Stomach (tissue), 4 donors: Measurements from ENCODE around the gene CNTN1.

Experiments used
- EP300 ChIP-seq: sonication (generic); formaldehyde crosslinking; IDR thresholded peaks from one replicate; pipeline ENCODE4 v1.6.1; 2017; ENCODE audit warnings: antibody characterized with exemption
- POLR2A ChIP-seq, 4 donors: fragments of 450-650 bp; IDR thresholded peaks; one replicate each; pipeline ENCODE4 v1.6.1; 2016; ENCODE audit warnings: antibody characterized with exemption in 4 of 4, control low read depth in 2 of 4, mild to moderate bottlenecking in 1 of 4, moderate library complexity in 1 of 4
- TF ChIP-seq, protein P1 (sequence below), 7 experiments: fragments of 450-650 bp in 4 of 7; fragments of 200-600 bp in 3 of 7; sonication (generic) in 3 of 7; IDR thresholded peaks; one replicate each; pipeline ENCODE4 v1.5.1; 2016 to 2019; ENCODE audit warnings: antibody characterized with exemption in 7 of 7, control low read depth in 2 of 7, mild to moderate bottlenecking in 1 of 7

DNA sequence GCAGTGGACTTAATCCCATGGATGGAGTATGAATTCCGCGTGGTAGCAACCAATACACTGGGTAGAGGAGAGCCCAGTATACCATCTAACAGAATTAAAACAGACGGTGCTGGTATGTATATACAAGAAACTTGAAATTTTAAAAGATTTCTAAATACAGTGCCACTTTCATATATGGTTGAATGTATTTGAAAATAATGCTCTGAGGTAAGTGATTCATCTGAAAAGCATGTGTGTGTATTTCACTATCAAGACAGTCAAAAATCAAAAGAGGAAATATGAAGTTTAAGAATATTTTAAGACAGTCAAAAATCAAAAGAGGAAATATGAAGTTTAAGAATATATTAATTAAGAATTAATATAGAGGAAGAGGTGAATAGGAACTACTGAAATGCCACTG, 300.9 kb downstream of the CNTN1 start:
- TF ChIP-seq, protein P1, sequence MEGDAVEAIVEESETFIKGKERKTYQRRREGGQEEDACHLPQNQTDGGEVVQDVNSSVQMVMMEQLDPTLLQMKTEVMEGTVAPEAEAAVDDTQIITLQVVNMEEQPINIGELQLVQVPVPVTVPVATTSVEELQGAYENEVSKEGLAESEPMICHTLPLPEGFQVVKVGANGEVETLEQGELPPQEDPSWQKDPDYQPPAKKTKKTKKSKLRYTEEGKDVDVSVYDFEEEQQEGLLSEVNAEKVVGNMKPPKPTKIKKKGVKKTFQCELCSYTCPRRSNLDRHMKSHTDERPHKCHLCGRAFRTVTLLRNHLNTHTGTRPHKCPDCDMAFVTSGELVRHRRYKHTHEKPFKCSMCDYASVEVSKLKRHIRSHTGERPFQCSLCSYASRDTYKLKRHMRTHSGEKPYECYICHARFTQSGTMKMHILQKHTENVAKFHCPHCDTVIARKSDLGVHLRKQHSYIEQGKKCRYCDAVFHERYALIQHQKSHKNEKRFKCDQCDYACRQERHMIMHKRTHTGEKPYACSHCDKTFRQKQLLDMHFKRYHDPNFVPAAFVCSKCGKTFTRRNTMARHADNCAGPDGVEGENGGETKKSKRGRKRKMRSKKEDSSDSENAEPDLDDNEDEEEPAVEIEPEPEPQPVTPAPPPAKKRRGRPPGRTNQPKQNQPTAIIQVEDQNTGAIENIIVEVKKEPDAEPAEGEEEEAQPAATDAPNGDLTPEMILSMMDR (IDR thresholded peaks at IDR 0.05): no peak
- TF ChIP-seq POLR2A (IDR thresholded peaks at IDR 0.05) (no peak), EP300 (no peak)
